NCI-H2196 treated with DMSO at 0.1 percent for 48 hours (cell line): ENCODE results near the gene KAZN.

Experiments
- DNase-seq: peaks from one replicate; lab custom pipeline; 2025; ENCODE audit not compliant: unreplicated experiment; lab: John Stamatoyannopoulos, UW

The KAZN gene

DNA sequence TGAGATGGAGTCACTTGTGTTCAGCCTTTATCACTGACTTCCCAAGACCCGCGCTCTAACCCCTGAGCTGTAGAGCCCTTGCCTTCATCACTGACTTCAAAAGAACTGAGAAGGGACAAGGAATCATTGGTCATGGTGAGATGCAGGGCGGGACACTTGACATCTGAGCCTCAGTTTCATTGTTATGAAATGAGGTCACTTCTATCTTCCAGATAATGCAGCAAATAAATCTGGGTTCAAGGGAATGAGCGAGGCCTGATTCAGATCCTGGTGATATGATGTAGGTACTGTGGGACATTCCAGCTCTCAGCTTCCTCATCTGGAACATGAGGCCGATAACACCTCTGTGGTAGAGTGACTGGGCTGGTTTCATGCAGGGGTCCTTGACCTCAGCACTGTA, 13.8 kb downstream of the KAZN start:
- DNase-seq: no peak

DNA sequence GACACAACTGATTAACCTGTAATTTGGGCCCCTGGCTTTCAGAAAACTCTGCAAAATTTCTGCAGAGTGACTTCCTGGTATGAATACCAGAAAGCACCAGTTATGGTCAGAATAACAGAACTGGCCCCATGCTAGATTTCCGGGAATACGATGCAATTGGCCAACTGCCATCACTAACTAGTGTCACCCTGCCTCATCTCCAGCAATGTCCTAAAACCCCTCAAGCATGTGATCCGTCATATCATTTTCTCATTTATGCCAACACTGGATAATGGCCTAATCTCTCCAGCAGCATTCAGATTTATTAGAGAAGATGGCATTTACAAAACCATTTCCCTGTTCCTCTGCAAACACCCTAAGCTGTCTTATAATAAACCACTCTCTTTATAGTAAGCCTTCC, 15.4 kb downstream of the KAZN start:
- DNase-seq: no peak

DNA sequence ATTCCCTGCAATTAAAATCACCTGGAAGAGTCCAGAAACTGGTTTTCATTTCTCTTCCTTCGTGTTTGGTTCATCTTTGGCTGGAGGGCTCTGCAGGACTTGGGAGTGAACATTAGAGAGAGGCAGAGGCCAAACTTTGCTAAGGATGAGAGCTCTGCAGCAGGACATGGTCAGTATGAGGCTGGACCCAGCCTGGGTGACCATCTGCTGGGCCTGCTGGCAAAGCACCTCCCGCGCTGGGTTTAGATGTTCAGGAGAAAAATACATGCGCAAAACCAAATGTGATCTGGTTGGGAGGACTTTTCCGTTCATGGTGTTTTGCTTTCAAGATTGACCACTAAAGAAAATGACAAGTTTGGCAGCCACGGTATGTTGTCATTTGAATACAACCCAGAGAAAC, 15.9 kb downstream of the KAZN start:
- no peak for DNase-seq

DNA sequence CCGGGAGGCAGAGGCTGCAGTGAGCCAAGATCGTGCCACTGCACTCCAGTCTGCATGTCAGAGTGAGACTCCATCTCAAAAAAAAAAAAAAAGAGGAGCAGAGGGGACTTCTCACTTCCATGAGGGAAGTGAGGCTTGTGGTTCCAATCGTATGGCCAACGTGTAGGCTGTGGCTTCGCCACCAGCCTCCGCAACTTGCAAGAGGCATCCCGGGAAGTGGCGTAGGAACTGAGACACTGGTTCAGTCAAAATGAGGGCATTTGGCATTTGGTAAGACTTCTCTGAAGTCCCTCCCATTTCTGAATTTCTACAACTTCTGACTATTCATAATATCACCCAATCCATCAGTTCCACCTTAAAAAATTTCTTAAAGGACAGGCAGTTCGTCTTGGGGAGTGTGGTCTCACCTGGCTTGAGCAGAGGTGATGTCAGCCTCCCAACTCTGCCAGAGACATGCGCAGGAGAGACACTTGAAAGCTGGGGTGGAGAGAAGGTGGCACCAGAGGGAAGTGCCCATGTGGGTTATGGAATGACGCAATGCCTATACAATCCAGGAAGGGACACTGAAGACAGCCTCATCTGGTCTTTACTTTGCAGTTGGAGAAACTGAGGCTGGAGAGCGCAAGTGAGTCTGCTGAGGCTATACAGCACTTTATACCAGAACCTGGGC, 17.2 kb downstream of the KAZN start:
- no peak for DNase-seq

GRCh38 chr1:14616632-14617396, 18.3 kb downstream of the KAZN start:
- DNase-seq: no peak

GRCh38 chr1:14617791-14618190, 19.3 kb downstream of the KAZN start:
- DNase-seq: no peak

- DNase-seq: no peak
These were observed 22.5 kb downstream of the KAZN start for GRCh38 chr1:14620941-14621340.

DNA sequence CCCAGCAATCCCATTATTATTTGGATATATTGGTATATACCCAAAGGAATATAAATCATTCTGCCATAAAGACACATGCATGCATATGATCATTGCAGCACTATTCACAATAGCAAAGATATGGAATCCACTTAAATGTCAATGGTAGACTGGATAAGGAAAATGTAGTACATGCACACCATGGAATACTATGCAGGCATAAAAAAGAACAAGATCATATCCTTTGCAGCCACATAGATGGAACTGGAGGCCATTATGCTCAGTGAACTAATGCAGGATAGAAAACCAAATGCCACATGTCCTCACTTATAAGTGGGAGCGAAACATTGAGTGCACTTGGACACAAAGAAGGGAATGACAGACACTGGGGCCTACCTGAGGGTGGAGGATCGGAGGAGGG, 24.6 kb downstream of the KAZN start:
- no peak for DNase-seq

- no peak for DNase-seq
These were observed 26.5 kb downstream of the KAZN start for GRCh38 chr1:14624941-14625340.

- DNase-seq: no peak
These were observed 27.1 kb downstream of the KAZN start for GRCh38 chr1:14625572-14625971.

GRCh38 chr1:14625996-14626395, 27.5 kb downstream of the KAZN start:
- no peak for DNase-seq

GRCh38 chr1:14626869-14627607, 28.6 kb downstream of the KAZN start:
- peak; percentile 10 for DNase-seq

- DNase-seq: no peak
These were observed 29.4 kb downstream of the KAZN start for GRCh38 chr1:14627608-14628489.

- no peak for DNase-seq
These were observed 31.0 kb downstream of the KAZN start for GRCh38 chr1:14629363-14630014.

DNA sequence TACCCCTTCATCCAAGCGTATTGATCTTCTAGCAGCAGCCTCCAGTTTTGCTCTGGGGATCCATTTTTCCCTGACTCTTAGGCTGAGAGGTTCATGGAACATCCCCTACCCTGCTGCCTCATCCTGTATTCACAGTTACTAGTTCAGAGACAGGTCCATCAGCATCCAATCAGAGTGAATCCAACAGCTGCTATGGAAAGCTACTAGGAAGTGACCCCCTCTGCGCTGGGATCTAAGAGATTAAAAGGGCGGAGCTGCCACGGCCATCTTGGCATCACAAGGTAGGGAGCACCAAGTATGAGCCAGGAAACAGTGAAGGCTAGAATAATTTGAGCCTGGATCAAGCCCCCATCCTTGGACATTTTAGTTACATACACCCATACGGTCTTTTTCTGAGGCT, 32.5 kb downstream of the KAZN start:
- no peak for DNase-seq

DNA sequence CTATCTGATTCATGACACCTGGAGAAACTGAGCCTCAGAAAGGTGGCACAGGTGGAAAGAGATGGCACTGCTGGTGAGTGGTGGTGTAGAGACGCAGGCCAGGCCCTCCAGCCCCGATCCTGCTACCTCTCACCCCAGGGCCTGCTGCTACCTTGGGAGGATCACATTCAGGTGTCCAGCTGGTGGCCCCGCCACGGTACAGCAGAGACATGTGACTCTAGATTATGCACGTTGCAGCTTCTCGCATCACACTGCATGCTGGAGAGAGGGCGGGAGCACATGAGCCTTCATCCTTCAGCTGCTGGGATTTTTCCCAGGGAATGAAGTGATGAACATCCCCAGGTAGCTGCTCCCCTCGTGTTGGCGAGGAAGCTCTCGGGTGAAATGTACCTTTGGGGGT, 32.9 kb downstream of the KAZN start:
- no peak for DNase-seq

GRCh38 chr1:14634486-14634885, 36.0 kb downstream of the KAZN start:
- no peak for DNase-seq

DNA sequence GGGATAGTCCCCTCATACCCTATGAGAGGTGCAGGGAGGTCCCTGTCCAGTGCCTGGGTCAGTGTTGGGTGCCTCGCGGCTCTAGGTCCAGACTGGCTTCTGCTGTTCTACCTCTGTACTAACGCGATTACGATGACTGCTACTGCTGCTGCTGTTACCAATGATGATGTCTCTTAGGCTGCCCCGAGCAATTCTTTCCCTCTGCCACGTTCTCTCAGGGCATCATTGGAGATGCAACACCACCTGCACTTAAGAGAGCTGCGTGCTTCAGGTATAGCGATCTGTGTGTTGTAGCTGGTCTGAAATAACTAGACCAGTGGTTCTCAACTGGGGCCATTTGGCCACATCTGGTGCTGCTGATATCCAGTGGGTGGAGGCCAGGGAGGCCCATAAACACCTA, 36.9 kb downstream of the KAZN start:
- DNase-seq: no peak

DNA sequence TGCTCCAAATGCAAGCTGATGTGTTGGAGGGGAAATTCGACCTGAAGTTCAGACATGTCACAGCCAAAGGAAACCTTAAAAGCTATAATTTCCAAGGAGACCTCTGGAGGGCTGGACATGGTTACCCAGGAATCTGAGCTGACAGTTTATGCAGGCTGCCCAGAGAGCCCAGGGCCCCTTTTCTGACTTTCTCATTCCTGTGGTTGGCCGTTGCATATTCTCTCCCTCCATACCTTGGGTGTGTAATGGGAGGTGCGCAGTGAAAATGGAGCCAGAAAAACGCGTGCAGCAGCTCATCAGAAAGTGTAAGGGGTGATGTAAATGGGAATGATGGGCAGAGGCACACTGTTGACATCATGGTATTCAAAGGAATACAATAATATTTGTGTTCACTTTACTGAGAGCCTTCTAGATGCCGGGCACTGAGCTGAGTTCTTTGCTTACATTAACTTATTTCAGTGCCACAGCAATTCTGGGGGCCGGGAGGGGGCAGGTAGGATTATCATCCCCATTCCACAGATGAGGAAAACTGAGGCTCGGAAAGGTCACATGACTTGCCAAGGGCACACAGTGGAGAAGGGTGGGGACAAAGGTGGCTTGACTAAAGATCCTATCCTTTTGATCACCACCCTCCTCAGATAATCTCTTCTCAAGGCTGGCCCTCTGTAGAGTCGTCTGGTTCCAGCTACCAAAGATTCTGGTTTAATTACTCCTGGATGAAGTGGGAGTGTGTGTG, 38.6 kb downstream of the KAZN start:
- no peak for DNase-seq
